Right atrium auricular region (tissue), 2 donors: ENCODE measurements around the gene SLC35F4. TPM values are rescaled to one million over a fixed set of nuclear protein-coding genes. Genes with fewer than 3 reads are reported as not detected.

ENCODE experiments used
- DNase-seq: peaks from one replicate; pipeline ENCODE4 v3.0.0-alpha.2; 2019; ENCODE audit warnings: low spot score
- H3K27ac ChIP-seq, 2 donors: fragments of 200-600 bp; sonication (generic); 1 replicate in 1 of 2; 2 replicates in 1 of 2; pipeline ENCODE4 v1.5.1; 2016 to 2019
- H3K27me3 ChIP-seq, 2 donors: fragments of 200-600 bp; sonication (generic); one replicate each; pipeline versions ENCODE4 v1.5.1 to v1.6.0; 2017 to 2019
- H3K36me3 ChIP-seq: fragments of 200-600 bp; sonication (generic); one replicate; pipeline ENCODE4 v1.5.1; 2016
- H3K4me1 ChIP-seq, 2 donors: fragments of 200-600 bp; sonication (generic); one replicate each; pipeline versions ENCODE4 v1.5.1 to v1.6.0; 2017 to 2019
- H3K4me3 ChIP-seq, 2 donors: fragments of 200-600 bp; sonication (generic); 1 replicate in 1 of 2; 2 replicates in 1 of 2; pipeline ENCODE4 v1.5.1; 2017 to 2019; ENCODE audit warnings: mild to moderate bottlenecking in 1 of 2, moderate library complexity in 1 of 2
- H3K9me3 ChIP-seq, 2 donors: fragments of 200-600 bp; sonication (generic); one replicate each; pipeline ENCODE4 v1.5.1; 2019
- CTCF ChIP-seq, 2 donors: fragments of 200-600 bp; sonication (generic); IDR thresholded peaks; one replicate each; pipeline ENCODE4 v1.5.1; 2019; ENCODE audit warnings: antibody characterized with exemption in 2 of 2
- total RNA-seq, 2 donors: library from RNA; depleted of rRNA; stranded (reverse); fragments of >200 nt; gene quantifications; one replicate each; pipeline ENCODE4 v1.1.0, GENCODE V29; 2016

The SLC35F4 gene
- not detected for total RNA-seq

GRCh38 chr14:57865403-57866198 lies at the start of gene SLC35F4:
Gene SLC35F4, minus strand, starts transcription at chr14:57866092.
- peaks cover 0 to 17% of the 10 kb centered on the region in 2 donors for H3K4me1 ChIP-seq
- peak in 1 of 2 donors; percentile 38 for TF ChIP-seq CTCF (IDR thresholded peaks at IDR 0.05)
- no peaks in the 10 kb centered on the region for H3K9me3 ChIP-seq
- no peak within 1 kb of the TSS for H3K27ac ChIP-seq
- peaks cover 0 to 12% of the 10 kb centered on the region in 2 donors for H3K27me3 ChIP-seq
- no peaks in the 10 kb centered on the region for H3K36me3 ChIP-seq
- no peak for DNase-seq
- H3K4me3 ChIP-seq: peak within 1 kb of the TSS; percentile 31 to 50

GRCh38 chr14:57909626-57910025 lies 43.7 kb upstream of the SLC35F4 start:
- H3K4me3 ChIP-seq: no peak overlapping the region

GRCh38 chr14:57903954-57904353 lies 38.1 kb upstream of the SLC35F4 start:
- no peaks in the 10 kb centered on the region for H3K27me3 ChIP-seq
- H3K36me3 ChIP-seq: no peaks in the 10 kb centered on the region
- H3K9me3 ChIP-seq: no peaks in the 10 kb centered on the region
- DNase-seq: no peak
- no peak for TF ChIP-seq CTCF (IDR thresholded peaks at IDR 0.05)
- H3K4me3 ChIP-seq: no peak overlapping the region
- H3K27ac ChIP-seq: no peak overlapping the region
- no peaks in the 10 kb centered on the region for H3K4me1 ChIP-seq

More at GRCh38 chr14:57909626-57910025, 43.7 kb upstream of the SLC35F4 start:
- H3K27ac ChIP-seq: no peak overlapping the region
- no peaks in the 10 kb centered on the region for H3K4me1 ChIP-seq
- DNase-seq: no peak
- TF ChIP-seq CTCF (IDR thresholded peaks at IDR 0.05): no peak
- H3K9me3 ChIP-seq: no peaks in the 10 kb centered on the region
- no peaks in the 10 kb centered on the region for H3K27me3 ChIP-seq
- no peaks in the 10 kb centered on the region for H3K36me3 ChIP-seq

GRCh38 chr14:57898837-57899572 lies 33.1 kb upstream of the SLC35F4 start:
- no peaks in the 10 kb centered on the region for H3K4me1 ChIP-seq
- H3K9me3 ChIP-seq: no peaks in the 10 kb centered on the region

GRCh38 chr14:57897144-57897748 lies 31.4 kb upstream of the SLC35F4 start:
- TF ChIP-seq CTCF (IDR thresholded peaks at IDR 0.05): no peak
- Histone ChIP-seq H3K36me3 (no peaks in the 10 kb centered on the region), H3K27me3 (no peaks in the 10 kb centered on the region), H3K9me3 (no peaks in the 10 kb centered on the region), H3K4me3 (no peak overlapping the region), H3K4me1 (no peaks in the 10 kb centered on the region), H3K27ac (no peak overlapping the region)
- no peak for DNase-seq

More at GRCh38 chr14:57898837-57899572, 33.1 kb upstream of the SLC35F4 start:
- Histone ChIP-seq H3K36me3 (no peaks in the 10 kb centered on the region), H3K27me3 (no peaks in the 10 kb centered on the region), H3K4me3 (no peak overlapping the region), H3K27ac (no peak overlapping the region)
- no peak for TF ChIP-seq CTCF (IDR thresholded peaks at IDR 0.05)
- DNase-seq: no peak
